ENCODE results near the gene ATXN10. TPM values are rescaled to one million over a fixed set of nuclear protein-coding genes. Genes with fewer than 3 reads are reported as not detected.

ATXN10 gene
- total RNA-seq, 4 donors from 2014 or later = 83.5 to 127 (median 96.6) TPM

DNA sequence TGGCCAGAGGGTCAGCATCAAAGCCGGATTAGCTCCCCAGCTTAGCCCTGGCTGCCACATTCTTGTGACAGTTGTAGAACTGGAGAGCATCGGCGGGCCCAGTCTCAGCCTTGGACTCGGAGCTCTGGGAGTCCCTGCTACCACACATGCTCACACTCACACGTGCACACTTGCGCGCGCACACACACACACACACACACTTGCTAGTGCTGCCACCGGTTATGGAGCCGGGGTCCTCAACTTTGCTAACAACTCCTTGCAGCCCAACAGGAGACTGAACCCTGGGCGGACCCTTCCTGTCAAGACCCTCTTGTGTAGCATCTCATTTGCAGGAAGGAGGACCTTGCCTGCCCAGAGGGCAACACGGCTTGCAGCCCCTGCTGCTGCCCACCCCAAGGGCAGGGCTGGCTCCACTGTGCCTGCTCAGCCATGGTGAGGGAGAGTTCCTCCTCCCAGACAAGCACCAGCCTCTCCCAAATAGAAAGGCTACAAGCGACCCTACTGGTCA, 197.8 kb downstream of the ATXN10 start:
- TF ChIP-seq, protein P1, sequence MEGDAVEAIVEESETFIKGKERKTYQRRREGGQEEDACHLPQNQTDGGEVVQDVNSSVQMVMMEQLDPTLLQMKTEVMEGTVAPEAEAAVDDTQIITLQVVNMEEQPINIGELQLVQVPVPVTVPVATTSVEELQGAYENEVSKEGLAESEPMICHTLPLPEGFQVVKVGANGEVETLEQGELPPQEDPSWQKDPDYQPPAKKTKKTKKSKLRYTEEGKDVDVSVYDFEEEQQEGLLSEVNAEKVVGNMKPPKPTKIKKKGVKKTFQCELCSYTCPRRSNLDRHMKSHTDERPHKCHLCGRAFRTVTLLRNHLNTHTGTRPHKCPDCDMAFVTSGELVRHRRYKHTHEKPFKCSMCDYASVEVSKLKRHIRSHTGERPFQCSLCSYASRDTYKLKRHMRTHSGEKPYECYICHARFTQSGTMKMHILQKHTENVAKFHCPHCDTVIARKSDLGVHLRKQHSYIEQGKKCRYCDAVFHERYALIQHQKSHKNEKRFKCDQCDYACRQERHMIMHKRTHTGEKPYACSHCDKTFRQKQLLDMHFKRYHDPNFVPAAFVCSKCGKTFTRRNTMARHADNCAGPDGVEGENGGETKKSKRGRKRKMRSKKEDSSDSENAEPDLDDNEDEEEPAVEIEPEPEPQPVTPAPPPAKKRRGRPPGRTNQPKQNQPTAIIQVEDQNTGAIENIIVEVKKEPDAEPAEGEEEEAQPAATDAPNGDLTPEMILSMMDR (IDR thresholded peaks at IDR 0.05; ENCODE audit: low read depth) = no peak

- TF ChIP-seq, protein P1 (IDR thresholded peaks at IDR 0.05; ENCODE audit: low read depth) = no peak
Observed at GRCh38 chr22:45870011-45870410, 198.4 kb downstream of the ATXN10 start.

DNA sequence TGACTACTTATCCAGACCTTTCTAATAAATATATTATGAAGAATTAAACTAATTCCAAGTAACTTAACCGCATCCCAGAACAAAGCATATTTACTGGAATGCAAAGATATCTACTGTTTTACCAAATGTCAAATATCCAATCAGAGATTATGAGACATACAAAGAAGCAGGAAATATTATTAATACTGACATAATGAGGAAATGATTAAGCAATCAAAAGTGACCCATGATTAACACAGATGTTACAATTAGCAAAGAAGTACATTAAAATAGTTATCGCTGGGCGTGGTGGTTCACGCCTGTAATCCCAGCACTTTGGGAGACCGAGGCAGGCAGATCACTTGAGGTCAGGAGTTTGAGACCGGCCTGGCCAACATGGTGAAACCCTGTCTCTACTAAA, 200.1 kb downstream of the ATXN10 start:
- TF ChIP-seq, protein P1 (IDR thresholded peaks at IDR 0.05; ENCODE audit: low read depth) = no peak

GRCh38 chr22:45872659-45873263, 201.1 kb downstream of the ATXN10 start:
- TF ChIP-seq, protein P1 (IDR thresholded peaks at IDR 0.05; ENCODE audit: low read depth) = no peak

DNA sequence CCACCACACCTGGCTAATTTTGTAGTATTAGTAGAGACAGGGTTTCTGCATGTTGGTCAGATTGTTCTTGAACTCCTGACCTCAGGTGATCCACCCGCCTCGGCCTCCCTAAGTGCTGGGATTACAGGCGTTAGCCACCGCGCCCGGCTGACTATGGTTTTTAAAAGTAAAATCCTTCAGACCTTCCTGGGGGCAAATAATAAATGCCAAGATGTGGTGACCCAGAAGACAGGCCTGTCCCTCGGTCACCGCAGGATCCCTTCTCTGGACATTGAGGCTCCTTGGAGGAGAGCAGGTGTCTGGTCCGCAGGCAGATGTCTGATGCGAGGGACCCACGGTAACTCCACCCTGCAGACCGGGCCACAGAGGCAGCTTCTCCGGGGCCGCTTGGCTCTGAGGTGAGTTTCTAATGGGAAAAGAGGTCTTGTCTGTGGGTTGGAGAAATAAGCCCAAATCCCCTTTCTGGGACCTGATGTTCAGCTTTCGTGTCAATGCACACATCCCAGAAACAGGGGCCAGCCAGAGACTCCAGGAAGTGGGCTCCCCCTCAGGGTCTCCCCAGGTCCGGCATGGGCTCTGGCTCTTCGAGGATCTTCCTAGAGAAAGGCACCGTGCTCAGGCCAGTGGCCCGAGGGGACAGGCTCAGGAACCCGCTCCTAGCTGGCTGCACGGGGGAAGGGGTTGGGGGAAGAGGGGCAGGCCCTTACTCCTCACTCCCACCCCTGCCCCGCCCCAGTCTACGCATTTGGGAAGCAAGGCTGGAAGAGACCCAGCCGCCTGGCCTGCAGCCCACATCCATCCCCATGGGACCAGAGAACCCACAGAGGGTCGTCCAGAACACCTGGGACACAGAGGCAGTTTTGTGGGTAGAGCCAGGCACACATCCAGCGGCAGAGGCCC, 204.8 kb downstream of the ATXN10 start:
- TF ChIP-seq, protein P1 (IDR thresholded peaks at IDR 0.05; ENCODE audit: low read depth) = no peak

- TF ChIP-seq, protein P1 (IDR thresholded peaks at IDR 0.05; ENCODE audit: low read depth) = no peak
Observed at GRCh38 chr22:45877036-45877380, 205.4 kb downstream of the ATXN10 start.

DNA sequence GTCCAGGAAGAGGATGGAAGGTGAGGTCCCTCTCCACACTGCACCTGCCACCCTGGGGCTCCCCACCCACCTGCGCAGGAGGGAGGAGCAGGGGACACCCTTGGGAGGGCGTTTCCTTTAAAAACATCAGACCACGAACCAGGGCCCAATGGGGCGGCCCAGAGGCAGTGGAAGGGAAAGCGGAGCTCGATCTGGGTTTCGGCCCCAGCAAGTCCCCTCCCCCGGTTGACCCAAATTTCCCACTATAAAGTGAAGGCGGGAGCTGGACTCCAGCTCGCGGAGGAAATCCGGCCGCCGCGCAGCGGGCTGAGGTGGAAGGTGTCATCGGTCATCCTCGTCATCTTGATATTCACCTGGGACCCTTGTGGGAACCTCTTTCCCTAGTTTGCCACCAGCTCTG, 206.0 kb downstream of the ATXN10 start:
- TF ChIP-seq, protein P1 (IDR thresholded peaks at IDR 0.05; ENCODE audit: low read depth) = no peak

All from subcutaneous adipose tissue (tissue), 4 donors.